DLD1 (cell line): Measurements from ENCODE around the gene RDH13.

Experiments used
- in situ Hi-C: cut with HindIII; loops from 2 replicates; pipeline ENCODE4 v1.10.0; 2017; ENCODE audit warnings: low sequenced_read_pairs

RDH13 gene

GRCh38 chr19:55091955-55092354 lies 29.0 kb upstream of the RDH13 start:
- in situ Hi-C loops, result no loop called here

GRCh38 chr19:55091126-55091910 lies 28.4 kb upstream of the RDH13 start:
- in situ Hi-C loops, result no loop called here

GRCh38 chr19:55090564-55090963 lies 27.6 kb upstream of the RDH13 start:
- in situ Hi-C loops, result no loop called here

DNA sequence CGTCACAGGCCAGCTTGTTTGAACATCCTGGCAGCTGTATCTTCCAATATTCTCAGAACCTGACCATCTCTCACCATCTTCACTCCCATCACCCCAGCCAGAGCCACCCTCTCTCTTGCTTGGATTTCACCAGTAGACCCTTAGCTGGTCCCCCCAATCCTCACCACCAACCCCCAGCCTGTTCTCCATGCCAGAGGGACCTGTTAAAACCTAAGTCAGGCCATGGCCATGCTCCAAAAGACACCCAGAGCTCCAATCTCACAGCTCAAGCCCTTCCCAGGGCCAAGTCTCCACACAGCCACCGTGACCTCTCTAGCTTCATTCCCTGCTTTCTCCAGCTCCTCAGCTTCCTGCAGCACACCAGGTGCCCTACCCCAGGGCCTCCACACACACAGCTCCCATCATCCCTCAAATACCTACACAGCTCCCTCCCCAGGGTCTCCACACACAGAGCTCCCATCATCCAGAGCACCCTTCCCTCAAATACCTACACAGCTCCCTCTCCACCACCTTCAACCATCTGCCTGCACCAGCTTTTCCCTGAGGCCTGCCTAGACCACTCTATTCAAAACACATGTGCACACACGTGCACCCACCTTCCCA lies 26.5 kb upstream of the RDH13 start:
- in situ Hi-C loops, result no loop called here

DNA sequence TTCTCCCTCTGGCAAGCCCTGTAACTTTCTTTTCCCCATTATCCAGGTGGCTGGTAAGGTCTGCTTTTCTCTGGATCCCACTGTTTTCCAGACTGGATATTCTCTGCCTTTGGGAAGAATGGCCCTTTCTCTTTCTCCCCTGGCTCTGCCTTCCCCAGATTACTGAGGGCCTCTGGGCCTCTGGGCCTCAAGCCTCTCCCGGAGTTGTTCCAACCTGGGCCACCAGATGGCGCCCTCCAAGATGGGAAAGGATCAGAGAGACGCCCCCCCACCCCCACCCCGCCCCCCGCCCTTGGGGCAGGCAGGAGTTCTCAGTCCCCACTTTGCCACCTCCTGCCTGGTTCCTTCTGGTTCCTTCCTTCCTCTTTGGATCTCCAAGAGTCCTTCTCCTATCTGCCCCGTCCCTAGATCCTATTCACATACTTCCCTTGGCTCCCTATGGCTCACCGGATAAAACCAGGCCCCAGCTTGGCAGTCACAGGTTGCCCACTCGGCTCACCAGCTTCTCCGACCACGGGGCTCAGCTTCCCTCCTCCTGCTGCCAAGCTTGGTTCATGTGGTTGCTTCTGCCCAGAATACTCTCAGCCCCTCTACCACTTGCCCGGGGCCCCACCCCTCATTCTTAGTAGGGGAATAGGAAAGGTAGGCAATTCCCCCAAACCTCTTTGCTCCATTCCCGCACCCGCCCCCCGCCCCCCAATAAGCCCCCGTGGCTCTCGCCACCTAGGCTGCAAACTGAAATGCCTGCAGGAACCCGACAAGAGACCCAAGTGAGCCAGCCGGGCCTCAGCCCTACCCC lies 25.8 kb upstream of the RDH13 start:
- in situ Hi-C loops, result no loop called here

GRCh38 chr19:55088021-55088451 lies 25.1 kb upstream of the RDH13 start:
- in situ Hi-C loops, result no loop called here

GRCh38 chr19:55087542-55087901 lies 24.6 kb upstream of the RDH13 start:
- in situ Hi-C loops, result no loop called here

- in situ Hi-C loops, result no loop called here
Measured at GRCh38 chr19:55086730-55087541, 24.0 kb upstream of the RDH13 start.

- in situ Hi-C loops, result no loop called here
Measured at GRCh38 chr19:55085923-55086715, 23.2 kb upstream of the RDH13 start.

DNA sequence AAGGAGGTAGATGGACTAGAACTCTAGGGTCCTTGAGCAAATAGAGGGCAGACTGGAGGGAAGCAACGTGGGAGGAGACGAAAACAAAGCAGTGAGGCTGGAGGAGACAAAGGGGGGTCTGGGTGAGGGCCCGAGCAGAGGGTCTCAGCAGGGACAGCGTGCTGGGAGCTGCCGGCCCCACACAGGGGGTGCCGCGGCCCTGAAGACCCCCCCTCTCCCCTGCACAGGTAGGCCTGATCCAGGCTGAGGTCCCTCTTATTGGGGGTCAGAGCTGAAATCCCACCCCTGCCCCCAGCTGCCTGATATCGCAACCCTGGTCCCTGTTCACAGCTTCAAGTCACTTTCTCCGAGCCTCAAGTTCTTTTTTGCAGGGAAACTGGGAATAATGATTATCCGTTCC lies 21.5 kb upstream of the RDH13 start:
- in situ Hi-C loops, result no loop called here

- in situ Hi-C loops, result no loop called here
Measured at GRCh38 chr19:55083004-55083850, 20.3 kb upstream of the RDH13 start.

- in situ Hi-C loops, result no loop called here
Measured at GRCh38 chr19:55082020-55082851, 19.3 kb upstream of the RDH13 start.

DNA sequence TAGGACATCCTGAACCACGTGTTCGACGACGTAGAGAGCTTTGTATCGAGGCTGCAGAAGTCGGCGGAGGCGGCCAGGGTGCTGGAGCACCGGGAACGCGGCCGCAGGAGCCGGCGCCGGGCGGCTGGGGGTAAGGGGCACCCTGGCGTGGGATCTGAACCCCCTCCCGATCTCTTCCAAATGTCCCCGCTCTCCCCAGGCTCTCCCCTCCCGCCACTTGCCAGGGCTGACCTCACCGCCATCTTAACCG lies 18.7 kb upstream of the RDH13 start:
- in situ Hi-C loops, result no loop called here

GRCh38 chr19:55080968-55081769 lies 18.2 kb upstream of the RDH13 start:
- in situ Hi-C loops, result no loop called here

DNA sequence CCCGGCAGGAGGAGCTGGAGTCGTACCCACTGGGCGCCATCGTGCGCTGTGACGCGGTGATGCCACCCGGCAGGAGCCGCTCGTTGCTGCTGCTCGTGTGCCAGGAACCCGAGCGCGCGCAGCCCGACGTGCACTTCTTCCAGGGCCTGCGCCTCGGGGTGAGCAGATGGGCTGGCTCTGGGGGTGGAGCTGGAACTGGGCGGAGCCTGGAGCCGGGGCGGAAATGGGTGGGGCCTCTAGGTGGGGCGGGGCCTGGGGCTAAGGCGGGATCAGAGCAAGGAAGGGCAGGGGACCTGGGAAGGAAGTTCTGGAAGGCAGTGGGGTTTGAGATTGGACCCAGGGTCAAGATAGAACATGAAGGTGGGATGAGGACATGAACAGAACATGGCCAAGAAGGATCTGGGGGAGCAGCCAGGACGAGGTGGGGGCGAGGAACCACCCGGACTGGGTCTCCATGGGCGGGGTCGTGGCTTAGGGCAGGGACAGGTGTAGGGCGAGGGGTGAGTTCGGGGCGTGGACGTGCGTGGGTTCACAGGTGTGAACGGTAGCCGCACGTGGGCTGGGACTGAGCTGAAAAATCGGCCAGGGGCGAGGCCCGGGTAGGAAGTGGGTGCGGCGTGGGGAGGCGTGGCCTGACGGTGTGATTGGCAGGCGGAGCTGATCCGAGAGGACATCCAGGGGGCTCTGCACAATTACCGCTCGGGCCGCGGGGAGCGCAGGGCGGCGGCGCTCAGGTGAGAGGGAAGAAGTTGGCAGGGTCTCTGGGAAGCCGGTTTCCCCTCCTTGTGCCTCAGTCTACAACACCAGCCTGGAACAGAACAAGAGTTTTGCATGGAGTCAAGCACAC lies 17.4 kb upstream of the RDH13 start:
- in situ Hi-C loops, result no loop called here

DNA sequence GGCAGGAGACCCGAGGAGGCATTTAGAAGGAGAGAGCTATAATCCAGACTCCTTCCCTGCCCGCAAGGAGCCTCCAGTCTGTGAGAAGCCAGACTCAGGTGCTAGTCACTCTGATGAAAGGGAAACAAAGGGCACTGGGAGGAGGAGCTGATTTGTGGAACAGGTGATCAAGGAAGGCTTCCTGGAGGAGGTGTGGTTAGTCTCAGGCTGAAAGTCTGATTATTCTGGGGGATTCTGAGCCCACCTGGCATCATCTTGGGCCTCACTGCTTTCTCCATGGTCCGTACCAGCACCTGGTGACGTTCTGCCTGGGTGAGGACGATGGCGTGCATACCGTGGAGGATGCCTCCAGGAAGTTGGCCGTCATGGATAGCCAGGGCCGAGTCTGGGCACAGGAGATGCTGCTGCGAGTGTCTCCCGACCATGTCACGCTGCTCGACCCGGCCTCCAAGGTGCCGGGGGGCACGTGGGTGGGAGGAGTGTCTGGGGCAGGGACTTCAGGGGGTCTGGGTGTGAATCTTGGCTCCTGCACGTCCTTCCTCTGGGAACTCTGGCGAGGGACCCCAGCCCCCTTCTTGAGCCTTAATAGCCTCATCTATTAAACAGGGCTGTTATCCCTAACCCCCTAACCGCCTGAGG lies 16.6 kb upstream of the RDH13 start:
- in situ Hi-C loops, result no loop called here

DNA sequence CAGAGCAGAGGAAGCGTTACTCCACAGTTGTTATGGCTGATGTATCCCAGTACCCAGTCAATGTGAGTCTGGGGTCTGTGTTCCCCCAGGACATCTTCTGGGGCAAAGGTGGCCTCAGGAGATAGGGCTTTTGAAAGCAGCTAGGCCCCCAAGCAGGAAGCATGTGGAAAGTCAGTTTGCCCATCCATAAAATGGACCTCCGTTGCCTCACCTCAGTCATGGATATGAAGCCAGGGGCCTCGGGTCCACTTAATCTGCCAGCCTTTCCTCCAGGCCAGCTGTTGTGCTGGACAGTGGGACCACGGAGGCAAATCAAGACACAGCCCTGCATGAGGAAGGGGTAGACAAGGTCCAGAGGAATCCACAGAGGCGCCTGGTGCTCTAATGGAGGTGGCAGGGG lies 16.0 kb upstream of the RDH13 start:
- in situ Hi-C loops, result no loop called here
